ENCODE results near the gene BMP6. TPM values are rescaled to one million over a fixed set of nuclear protein-coding genes. Genes with fewer than 3 reads are reported as not detected.

BMP6 gene
- total RNA-seq, 4 donors from 2014 or later, result 1.8 to 7.4 (median 3.8) TPM

DNA sequence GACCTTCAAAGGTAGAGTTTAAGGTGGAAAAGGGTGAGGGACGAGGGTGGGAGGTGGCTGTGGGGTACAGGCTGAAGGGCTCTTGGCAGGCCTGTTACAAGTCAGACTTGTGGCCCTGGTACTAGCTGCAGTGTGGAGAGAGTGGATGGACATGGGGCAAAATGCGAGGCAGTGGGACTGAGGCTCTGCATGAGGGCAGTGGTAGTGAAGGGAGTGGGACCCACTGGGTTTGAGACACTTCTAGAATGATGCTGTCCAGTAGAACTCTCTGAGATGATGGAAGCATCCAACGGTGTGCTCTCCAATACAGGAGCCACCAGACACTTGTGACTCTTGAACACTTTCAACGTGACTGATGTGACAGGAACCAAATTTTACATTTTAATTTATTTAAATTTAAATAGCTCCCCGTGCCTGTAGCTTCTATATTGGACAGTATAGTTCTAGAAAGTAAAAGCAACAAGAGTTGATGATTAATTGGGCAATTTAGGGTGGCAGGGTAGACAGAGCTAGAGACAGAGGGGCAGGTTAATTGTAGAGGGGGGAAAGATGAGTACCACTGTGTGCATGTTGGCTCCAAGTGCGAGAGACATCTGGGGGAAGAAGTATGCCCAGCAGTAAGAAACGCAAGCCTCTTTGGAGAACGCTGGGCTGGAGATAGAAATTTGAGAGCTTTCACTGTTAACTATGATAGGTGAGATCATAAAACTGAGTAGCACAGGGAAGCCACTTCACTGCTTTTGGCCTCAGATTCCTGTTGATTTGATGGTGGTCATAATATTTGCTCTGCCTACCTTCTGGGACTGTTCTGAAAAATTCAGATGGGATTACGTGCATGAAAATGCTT is 107.2 kb downstream of the BMP6 start:
- TF ChIP-seq EP300 (IDR thresholded peaks at IDR 0.05) (no peak), POLR2A (IDR thresholded peaks at IDR 0.05) (no peak), POLR2AphosphoS5 (IDR thresholded peaks at IDR 0.05) (no peak)
- TF ChIP-seq, protein P1, sequence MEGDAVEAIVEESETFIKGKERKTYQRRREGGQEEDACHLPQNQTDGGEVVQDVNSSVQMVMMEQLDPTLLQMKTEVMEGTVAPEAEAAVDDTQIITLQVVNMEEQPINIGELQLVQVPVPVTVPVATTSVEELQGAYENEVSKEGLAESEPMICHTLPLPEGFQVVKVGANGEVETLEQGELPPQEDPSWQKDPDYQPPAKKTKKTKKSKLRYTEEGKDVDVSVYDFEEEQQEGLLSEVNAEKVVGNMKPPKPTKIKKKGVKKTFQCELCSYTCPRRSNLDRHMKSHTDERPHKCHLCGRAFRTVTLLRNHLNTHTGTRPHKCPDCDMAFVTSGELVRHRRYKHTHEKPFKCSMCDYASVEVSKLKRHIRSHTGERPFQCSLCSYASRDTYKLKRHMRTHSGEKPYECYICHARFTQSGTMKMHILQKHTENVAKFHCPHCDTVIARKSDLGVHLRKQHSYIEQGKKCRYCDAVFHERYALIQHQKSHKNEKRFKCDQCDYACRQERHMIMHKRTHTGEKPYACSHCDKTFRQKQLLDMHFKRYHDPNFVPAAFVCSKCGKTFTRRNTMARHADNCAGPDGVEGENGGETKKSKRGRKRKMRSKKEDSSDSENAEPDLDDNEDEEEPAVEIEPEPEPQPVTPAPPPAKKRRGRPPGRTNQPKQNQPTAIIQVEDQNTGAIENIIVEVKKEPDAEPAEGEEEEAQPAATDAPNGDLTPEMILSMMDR (IDR thresholded peaks at IDR 0.05), result no peak
- H3K4me3 ChIP-seq, result no peak overlapping the region
- no peak overlapping the region for H3K27ac ChIP-seq
- H3K9me3 ChIP-seq, result no peaks in the 10 kb centered on the region
- WGBS, result 85% methylated on average over 9 of the region's 9 CpGs
- H3K4me1 ChIP-seq, result no peaks in the 10 kb centered on the region
- no peaks in the 10 kb centered on the region for H3K36me3 ChIP-seq
- no peaks in the 10 kb centered on the region for H3K27me3 ChIP-seq
- no peak for DNase-seq (ENCODE audit: low spot score in 2 of 2)

DNA sequence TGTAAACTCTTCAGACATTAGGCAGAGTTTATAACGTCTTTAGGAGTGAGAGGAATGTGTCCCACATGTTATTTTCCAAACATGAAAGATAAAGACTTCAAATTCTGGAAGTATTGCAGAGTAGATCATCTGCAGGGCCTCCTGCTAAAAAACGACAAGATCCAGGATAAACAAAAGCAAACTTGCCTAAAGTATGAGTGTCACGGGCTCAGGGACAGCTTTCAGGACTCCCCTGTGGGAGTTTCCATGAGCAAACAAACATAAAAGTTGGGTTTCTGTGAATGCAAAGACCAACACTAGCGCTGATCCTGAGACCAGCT is 107.8 kb downstream of the BMP6 start:
- no peaks in the 10 kb centered on the region for H3K27me3 ChIP-seq
- no peaks in the 10 kb centered on the region for H3K9me3 ChIP-seq
- no peak for DNase-seq (ENCODE audit: low spot score in 2 of 2)
- no peaks in the 10 kb centered on the region for H3K4me1 ChIP-seq
- no peaks in the 10 kb centered on the region for H3K36me3 ChIP-seq
- no peak overlapping the region for H3K4me3 ChIP-seq
- H3K27ac ChIP-seq, result no peak overlapping the region
- 56% methylated on average over 4 of the region's 4 CpGs for WGBS
- TF ChIP-seq POLR2AphosphoS5 (IDR thresholded peaks at IDR 0.05), result no peak
- TF ChIP-seq, protein P1 (IDR thresholded peaks at IDR 0.05), result no peak
- TF ChIP-seq EP300 (IDR thresholded peaks at IDR 0.05), result no peak
- no peak for TF ChIP-seq POLR2A (IDR thresholded peaks at IDR 0.05)

DNA sequence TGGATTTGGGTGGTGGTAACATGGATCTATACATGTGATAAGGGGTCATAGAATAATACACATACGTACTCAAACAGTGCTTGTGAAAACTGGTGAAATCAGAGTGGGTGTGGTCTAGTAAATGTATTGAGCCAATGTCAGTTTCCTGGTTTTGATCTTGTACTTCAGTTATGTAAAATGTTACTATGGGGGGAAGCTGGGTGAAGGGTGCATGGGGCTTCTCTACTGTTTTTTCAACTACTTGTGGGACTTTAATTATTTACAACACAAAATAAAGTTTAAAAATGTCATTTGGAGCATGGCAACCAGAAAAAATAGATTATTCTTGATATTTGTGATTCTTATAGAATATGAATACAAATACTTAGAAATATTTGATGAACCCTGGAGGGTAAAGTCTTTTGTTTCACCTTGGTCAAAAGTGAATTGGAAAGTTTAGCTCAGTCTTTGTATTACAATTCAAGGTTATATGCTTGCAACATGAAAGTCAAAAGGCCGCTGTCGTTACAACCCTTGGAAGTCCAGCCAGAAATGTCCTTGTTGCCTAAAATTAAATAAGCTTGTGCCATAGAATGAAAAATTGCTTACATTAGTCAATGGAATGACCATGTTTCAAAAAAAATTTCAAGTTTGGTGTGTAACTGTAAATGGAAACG is 110.6 kb downstream of the BMP6 start:
- WGBS, result 95% methylated on average over 4 of the region's 4 CpGs
- Histone ChIP-seq H3K4me3 (no peak overlapping the region), H3K27ac (no peak overlapping the region), H3K27me3 (no peaks in the 10 kb centered on the region), H3K9me3 (no peaks in the 10 kb centered on the region), H3K4me1 (no peaks in the 10 kb centered on the region), H3K36me3 (no peaks in the 10 kb centered on the region)
- no peak for DNase-seq (ENCODE audit: low spot score in 2 of 2)
- TF ChIP-seq EP300 (IDR thresholded peaks at IDR 0.05) (no peak), POLR2A (IDR thresholded peaks at IDR 0.05) (no peak)
- TF ChIP-seq, protein P1 (IDR thresholded peaks at IDR 0.05), result no peak

DNA sequence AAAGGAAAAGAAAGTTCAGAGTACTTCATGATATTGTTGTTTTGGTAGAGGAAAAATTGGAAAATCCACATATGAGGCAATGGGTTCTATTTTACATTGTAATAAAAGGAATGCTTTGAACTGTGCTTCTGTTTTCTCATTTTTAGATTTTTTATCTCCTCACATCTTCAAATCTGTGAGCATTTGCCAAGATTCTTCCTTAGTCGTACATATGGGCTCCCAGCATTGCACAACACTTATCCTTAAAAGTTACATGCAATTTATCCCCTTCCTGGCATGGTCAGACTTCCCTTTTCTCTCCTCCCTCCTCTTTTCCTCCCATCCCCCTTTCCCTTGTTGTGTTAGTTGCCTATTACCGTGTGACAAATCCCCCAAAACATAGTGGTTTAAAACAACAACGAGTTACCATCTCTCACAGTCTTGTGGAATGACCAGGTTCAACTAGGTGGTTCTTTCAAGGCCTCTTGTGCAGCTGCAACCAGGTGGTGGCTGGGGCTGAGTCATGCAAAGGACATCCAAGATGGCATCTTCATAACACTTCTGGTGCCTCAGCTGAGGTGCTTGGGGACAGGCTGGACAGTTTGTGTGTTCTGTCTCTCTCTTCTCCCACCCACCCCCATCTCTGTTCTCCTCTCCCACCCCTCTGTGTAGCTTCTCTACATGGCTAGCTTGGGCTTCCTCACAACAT is 116.0 kb downstream of the BMP6 start:
- H3K9me3 ChIP-seq, result no peaks in the 10 kb centered on the region
- H3K4me1 ChIP-seq, result no peaks in the 10 kb centered on the region
- no peak for TF ChIP-seq POLR2A (IDR thresholded peaks at IDR 0.05)
- no peak for TF ChIP-seq POLR2AphosphoS5 (IDR thresholded peaks at IDR 0.05)
- TF ChIP-seq, protein P1 (IDR thresholded peaks at IDR 0.05), result no peak
- no peak for TF ChIP-seq EP300 (IDR thresholded peaks at IDR 0.05)
- H3K36me3 ChIP-seq, result no peaks in the 10 kb centered on the region
- no peak overlapping the region for H3K27ac ChIP-seq
- H3K27me3 ChIP-seq, result no peaks in the 10 kb centered on the region
- no peak for DNase-seq (ENCODE audit: low spot score in 2 of 2)
- no peak overlapping the region for H3K4me3 ChIP-seq
- WGBS, result 65% methylated on average over 3 of the region's 3 CpGs
